Neural progenitor cell (in vitro differentiated cells): ENCODE data around the gene DMWD. TPM values are rescaled to one million over a fixed set of nuclear protein-coding genes. Genes with fewer than 3 reads are reported as not detected.

Source experiments
- DNase-seq: peaks from one replicate; pipeline ENCODE4 v3.0.0-alpha.2; 2016; ENCODE audit warnings: low spot score
- H2AFZ ChIP-seq: fragments of 200-600 bp; sonication (generic); replicated peaks from 2 replicates; pipeline ENCODE4 v1.6.1; 2016; ENCODE audit warnings: antibody characterized with exemption
- H3F3A ChIP-seq: fragments of 200-600 bp; sonication (generic); 2 replicates; pipeline ENCODE4 v1.6.1; 2016; ENCODE audit warnings: antibody characterized with exemption, low read depth
- H3K27ac ChIP-seq: fragments of 200-600 bp; sonication (generic); 2 replicates; pipeline ENCODE4 v1.5.1; 2016; ENCODE audit warnings: mild to moderate bottlenecking
- H3K27me3 ChIP-seq: fragments of 200-600 bp; sonication (generic); 2 replicates; pipeline ENCODE4 v1.6.1; 2016; ENCODE audit warnings: mild to moderate bottlenecking, moderate library complexity
- H3K36me3 ChIP-seq: fragments of 200-600 bp; sonication (generic); 2 replicates; pipeline ENCODE4 v1.5.1; 2016
- H3K4me1 ChIP-seq: fragments of 200-600 bp; sonication (generic); 2 replicates; pipeline ENCODE4 v1.6.1; 2016; ENCODE audit warnings: mixed run types
- H3K4me2 ChIP-seq: fragments of 200-600 bp; sonication (generic); 2 replicates; pipeline ENCODE4 v1.6.1; 2016
- H3K4me3 ChIP-seq: fragments of 200-600 bp; sonication (generic); 2 replicates; pipeline ENCODE4 v1.5.1; 2016
- H3K79me2 ChIP-seq: fragments of 200-600 bp; sonication (generic); 2 replicates; pipeline ENCODE4 v1.6.1; 2016; ENCODE audit warnings: low read depth
- H3K9ac ChIP-seq: fragments of 200-600 bp; sonication (generic); 2 replicates; pipeline ENCODE4 v1.6.1; 2016
- H3K9me3 ChIP-seq: fragments of 200-600 bp; sonication (generic); 2 replicates; pipeline ENCODE4 v1.5.1; 2016; ENCODE audit warnings: low read depth
- H4K20me1 ChIP-seq: fragments of 200-600 bp; sonication (generic); 2 replicates; pipeline ENCODE4 v1.6.1; 2016; ENCODE audit warnings: low read depth
- H3K27ac Mint-ChIP-seq: 3 replicates; pipeline ENCODE4 v1.8.0; 2021; ENCODE audit warnings: mixed read lengths
- H3K27me3 Mint-ChIP-seq: 2 replicates; pipeline ENCODE4 v1.8.0; 2022; ENCODE audit warnings: low read depth, mild to moderate bottlenecking, inconsistent platforms, moderate library complexity, mixed read lengths; ENCODE audit not compliant: insufficient read depth
- H3K36me3 Mint-ChIP-seq: 3 replicates; pipeline ENCODE4 v1.8.0; 2021; ENCODE audit warnings: mixed read lengths
- H3K4me1 Mint-ChIP-seq: 3 replicates; pipeline ENCODE4 v1.8.0; 2021; ENCODE audit warnings: mixed read lengths
- H3K4me3 Mint-ChIP-seq: 3 replicates; pipeline ENCODE4 v1.8.0; 2021; ENCODE audit warnings: mild to moderate bottlenecking, moderate library complexity, mixed read lengths
- H3K9me3 Mint-ChIP-seq: 3 replicates; pipeline ENCODE4 v1.8.0; 2020; ENCODE audit warnings: mixed read lengths
- EZH2 ChIP-seq: fragments of 200-600 bp; sonication (generic); IDR thresholded peaks from 2 replicates; pipeline ENCODE4 v1.6.1; 2017; ENCODE audit warnings: antibody characterized with exemption, mild to moderate bottlenecking, moderate library complexity
- EZH2phosphoT487 ChIP-seq: fragments of 200-600 bp; sonication (generic); IDR thresholded peaks from 2 replicates; pipeline ENCODE4 v1.6.1; 2017; ENCODE audit warnings: antibody characterized with exemption
- total RNA-seq: library from RNA; depleted of rRNA; stranded (reverse); fragments of >200 nt; gene quantifications from 2 replicates; pipeline ENCODE4 v1.2.3, GENCODE V29; 2015; ENCODE audit warnings: low replicate concordance
- TF ChIP-seq, protein P1 (sequence below): fragments of 200-600 bp; sonication (generic); IDR thresholded peaks from 2 replicates; pipeline ENCODE4 v1.5.1; 2017; ENCODE audit warnings: antibody characterized with exemption, mild to moderate bottlenecking

DMWD gene
- total RNA-seq, 1 donor from 2014 or later: 22.8 TPM

GRCh38 chr19:45821103-45821521 is 28.5 kb upstream of the DMWD start:
- TF ChIP-seq EZH2phosphoT487: no peak
- TF ChIP-seq EZH2: no peak
- TF ChIP-seq, protein P1, sequence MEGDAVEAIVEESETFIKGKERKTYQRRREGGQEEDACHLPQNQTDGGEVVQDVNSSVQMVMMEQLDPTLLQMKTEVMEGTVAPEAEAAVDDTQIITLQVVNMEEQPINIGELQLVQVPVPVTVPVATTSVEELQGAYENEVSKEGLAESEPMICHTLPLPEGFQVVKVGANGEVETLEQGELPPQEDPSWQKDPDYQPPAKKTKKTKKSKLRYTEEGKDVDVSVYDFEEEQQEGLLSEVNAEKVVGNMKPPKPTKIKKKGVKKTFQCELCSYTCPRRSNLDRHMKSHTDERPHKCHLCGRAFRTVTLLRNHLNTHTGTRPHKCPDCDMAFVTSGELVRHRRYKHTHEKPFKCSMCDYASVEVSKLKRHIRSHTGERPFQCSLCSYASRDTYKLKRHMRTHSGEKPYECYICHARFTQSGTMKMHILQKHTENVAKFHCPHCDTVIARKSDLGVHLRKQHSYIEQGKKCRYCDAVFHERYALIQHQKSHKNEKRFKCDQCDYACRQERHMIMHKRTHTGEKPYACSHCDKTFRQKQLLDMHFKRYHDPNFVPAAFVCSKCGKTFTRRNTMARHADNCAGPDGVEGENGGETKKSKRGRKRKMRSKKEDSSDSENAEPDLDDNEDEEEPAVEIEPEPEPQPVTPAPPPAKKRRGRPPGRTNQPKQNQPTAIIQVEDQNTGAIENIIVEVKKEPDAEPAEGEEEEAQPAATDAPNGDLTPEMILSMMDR: no peak
- Histone ChIP-seq H3K27me3 (no peaks in the 10 kb centered on the region), H3K79me2 (no peaks in the 10 kb centered on the region), H2AFZ (no peak overlapping the region), H3F3A (peaks cover 22% of the 10 kb centered on the region), H3K27ac (no peak overlapping the region), H3K4me3 (no peak overlapping the region), H4K20me1 (peaks cover 9% of the 10 kb centered on the region), H3K9ac (no peak overlapping the region), H3K36me3 (no peaks in the 10 kb centered on the region), H3K4me2 (no peak overlapping the region), H3K4me1 (peaks cover 19% of the 10 kb centered on the region), H3K9me3 (no peaks in the 10 kb centered on the region)
- H3K27ac Mint-ChIP-seq: peak overlapping the region; percentile 17
- peaks cover 5% of the 10 kb centered on the region for H3K27me3 Mint-ChIP-seq
- no peak for DNase-seq
- no peaks in the 10 kb centered on the region for H3K9me3 Mint-ChIP-seq
- peak overlapping the region; percentile 53 for H3K4me3 Mint-ChIP-seq
- peaks cover 13% of the 10 kb centered on the region for H3K4me1 Mint-ChIP-seq
- peaks cover 12% of the 10 kb centered on the region for H3K36me3 Mint-ChIP-seq

DNA sequence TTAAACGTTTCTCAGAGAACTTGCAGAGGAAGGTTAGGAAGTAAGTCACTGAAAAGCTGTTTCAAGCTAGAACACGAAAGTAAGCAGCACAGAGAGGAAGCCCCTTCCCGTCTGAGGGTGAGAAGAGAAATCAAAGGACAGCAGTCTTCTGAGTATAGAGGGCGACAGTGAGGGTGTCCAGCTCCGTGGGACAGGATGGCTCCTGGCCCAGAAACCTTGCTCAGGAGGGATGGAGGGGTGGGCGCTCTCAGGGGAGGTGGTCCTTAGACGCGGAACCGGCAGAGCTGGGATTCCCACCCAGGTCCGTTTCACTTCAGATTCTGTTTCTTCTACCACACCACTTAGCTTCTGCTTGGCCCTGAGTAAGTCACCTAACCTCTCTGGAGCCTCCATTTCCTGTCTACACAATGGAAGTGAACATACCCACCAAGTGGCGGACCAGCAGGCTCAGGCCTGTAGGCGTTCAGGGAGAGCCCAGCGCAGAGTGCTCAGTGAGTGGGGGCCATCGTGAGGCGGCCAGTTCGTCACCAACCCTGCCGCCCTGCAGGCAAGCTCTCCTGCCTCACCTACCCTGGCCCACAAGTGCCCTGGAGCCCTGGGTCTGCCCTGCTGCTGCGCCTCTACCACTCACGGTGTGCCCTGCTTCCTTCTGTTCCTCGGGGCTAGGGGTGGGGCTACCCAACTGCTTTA is 27.9 kb upstream of the DMWD start:
- Histone ChIP-seq H3K4me2 (no peak overlapping the region), H3K27me3 (no peaks in the 10 kb centered on the region), H3K9ac (no peak overlapping the region), H3F3A (peaks cover 28% of the 10 kb centered on the region), H3K4me1 (peaks cover 23% of the 10 kb centered on the region), H3K9me3 (no peaks in the 10 kb centered on the region), H3K79me2 (no peaks in the 10 kb centered on the region), H3K36me3 (no peaks in the 10 kb centered on the region), H4K20me1 (peaks cover 9% of the 10 kb centered on the region), H3K4me3 (no peak overlapping the region), H3K27ac (no peak overlapping the region), H2AFZ (no peak overlapping the region)
- no peak for DNase-seq
- no peak for TF ChIP-seq EZH2
- no peak for TF ChIP-seq EZH2phosphoT487
- TF ChIP-seq, protein P1: no peak
- peak overlapping the region; percentile 46 for H3K27ac Mint-ChIP-seq
- H3K4me3 Mint-ChIP-seq: peak overlapping the region; percentile 38
- H3K27me3 Mint-ChIP-seq: peaks cover 3% of the 10 kb centered on the region
- peaks cover 15% of the 10 kb centered on the region for H3K4me1 Mint-ChIP-seq
- H3K9me3 Mint-ChIP-seq: no peaks in the 10 kb centered on the region
- H3K36me3 Mint-ChIP-seq: peaks cover 12% of the 10 kb centered on the region

DNA sequence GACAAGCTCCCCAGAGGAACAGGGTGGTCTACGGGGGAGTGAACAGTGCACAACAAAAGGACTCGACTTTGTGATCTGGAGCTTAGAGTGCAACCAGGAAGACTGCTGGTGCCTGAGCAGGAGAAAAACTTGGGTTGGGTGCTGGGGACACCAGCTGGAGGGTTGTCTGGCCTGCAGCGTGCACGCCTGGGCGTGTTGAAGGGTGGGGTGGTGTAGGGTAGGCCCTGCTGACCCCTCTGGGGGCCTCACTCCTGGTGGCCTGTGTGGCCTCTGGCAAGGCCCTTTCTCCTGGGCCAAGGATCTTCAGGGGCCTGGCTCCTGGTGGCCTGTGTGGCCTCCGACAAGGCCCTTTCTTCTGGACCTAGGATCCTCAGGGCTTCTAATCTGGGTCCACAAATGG is 27.1 kb upstream of the DMWD start:
- H3K27ac ChIP-seq: no peak overlapping the region
- TF ChIP-seq EZH2phosphoT487: no peak
- TF ChIP-seq, protein P1: no peak
- no peak for TF ChIP-seq EZH2
- no peak for DNase-seq
- H4K20me1 ChIP-seq: peaks cover 10% of the 10 kb centered on the region
- Mint-ChIP-seq H3K4me1 (peaks cover 15% of the 10 kb centered on the region), H3K36me3 (peaks cover 12% of the 10 kb centered on the region), H3K9me3 (no peaks in the 10 kb centered on the region), H3K27ac (peak overlapping the region; percentile 63), H3K27me3 (peaks cover 2% of the 10 kb centered on the region), H3K4me3 (peak overlapping the region; percentile 35)
- no peaks in the 10 kb centered on the region for H3K79me2 ChIP-seq
- H3K27me3 ChIP-seq: peaks cover 8% of the 10 kb centered on the region
- H3K9me3 ChIP-seq: no peaks in the 10 kb centered on the region
- no peaks in the 10 kb centered on the region for H3K36me3 ChIP-seq
- H3K4me3 ChIP-seq: no peak overlapping the region
- H3F3A ChIP-seq: peaks cover 35% of the 10 kb centered on the region
- H3K9ac ChIP-seq: no peak overlapping the region
- no peak overlapping the region for H3K4me2 ChIP-seq
- H3K4me1 ChIP-seq: peaks cover 23% of the 10 kb centered on the region
- H2AFZ ChIP-seq: no peak overlapping the region
